Measurements from ENCODE around the gene CNN2. TPM values are rescaled to one million over a fixed set of nuclear protein-coding genes. Genes with fewer than 3 reads are reported as not detected.

CNN2 gene
- total and polyA plus RNA-seq, 9 of the 15 experiments (the other 6 are each of a cell fraction or from before 2014, with no cell fraction given), result 12.1 to 174 (median 52.7) TPM

GRCh38 chr19:980133-980998 is 46.0 kb upstream of the CNN2 start (continued):
- TF ChIP-seq MXI1 (IDR thresholded peaks at IDR 0.05; ENCODE audit: low read depth, low read length) (0 out of 2 replicates have a peak, but pooled peaks have one; percentile 26), MAX (CRISPR knock-in tag; IDR thresholded peaks at IDR 0.05) (peak; percentile 69), JUN (IDR thresholded peaks at IDR 0.05; ENCODE audit: borderline replicate concordance, low read depth, low read length) (peak; percentile 45; the same call in 1 of the 2 replicates), JUN (CRISPR knock-in tag; IDR thresholded peaks at IDR 0.05; ENCODE audit: borderline replicate concordance) (peak; percentile 90; the same call in 1 of the 2 replicates), PHF8 (IDR thresholded peaks at IDR 0.05; ENCODE audit: borderline replicate concordance, low read length) (peak; percentile 45; the same call in 1 of the 2 replicates), ESRRB (CRISPR knock-in tag; IDR thresholded peaks at IDR 0.05; ENCODE audit: borderline replicate concordance) (no peak), ERF (CRISPR knock-in tag; IDR thresholded peaks at IDR 0.05) (peak; percentile 72; the same call in 1 of the 2 replicates), HDAC6 (IDR thresholded peaks at IDR 0.05; ENCODE audit: low read depth, low read length) (no peak), FOXP4 (CRISPR knock-in tag; IDR thresholded peaks at IDR 0.05; ENCODE audit: borderline replicate concordance) (no peak), ATF3 (IDR thresholded peaks at IDR 0.05) (peak; percentile 47; the same call in 1 of the 2 replicates), ATF3 (CRISPR knock-in tag; conservative IDR thresholded peaks at IDR 0.05) (no peak), RREB1 (CRISPR knock-in tag; IDR thresholded peaks at IDR 0.05) (0 out of 2 replicates have a peak, but pooled peaks have one; percentile 82), RBM15 (IDR thresholded peaks at IDR 0.05; ENCODE audit: insufficient read depth, low read length) (no peak), ELK1 (CRISPR knock-in tag; IDR thresholded peaks at IDR 0.05) (no peak), FOXJ2 (tag; IDR thresholded peaks at IDR 0.05) (no peak)
